Body of pancreas (tissue), 4 donors: ENCODE data around the gene PPP1R9B. TPM values are rescaled to one million over a fixed set of nuclear protein-coding genes. Genes with fewer than 3 reads are reported as not detected.
A peak's percentile ranks its signal among the peaks of the same experiment; 100 is the strongest.

Experiments used
- ATAC-seq: fragments of 150-250 bp; one replicate; pipeline ENCODE4 v1.9.1; 2016
- DNase-seq, 4 donors: peaks; one replicate each; pipeline ENCODE4 v3.0.0-alpha.2; 2019
- H3K27ac ChIP-seq, 4 donors: fragments of 200-600 bp; sonication (generic); 1 replicate in 3 of 4; 2 replicates in 1 of 4; pipeline versions ENCODE4 v1.5.1 to v1.6.1; 2016 to 2019; ENCODE audit warnings: mild to moderate bottlenecking in 1 of 4, mixed read lengths in 1 of 4, moderate library complexity in 1 of 4
- H3K27me3 ChIP-seq, 2 donors: fragments of 200-600 bp; sonication (generic); one replicate each; pipeline ENCODE4 v1.6.0; 2016; ENCODE audit warnings: mild to moderate bottlenecking in 1 of 2
- H3K36me3 ChIP-seq, 2 donors: fragments of 200-600 bp; sonication (generic); replicated peaks in 1 of 2; 2 replicates each; pipeline ENCODE4 v1.5.1; 2016; ENCODE audit warnings: low read depth in 2 of 2; ENCODE audit not compliant: insufficient read depth in 1 of 2
- H3K4me1 ChIP-seq: fragments of 200-600 bp; sonication (generic); one replicate; pipeline ENCODE4 v1.6.0; 2016
- H3K4me3 ChIP-seq, 2 donors: fragments of 200-600 bp; sonication (generic); 1 replicate in 1 of 2; 2 replicates in 1 of 2; pipeline ENCODE4 v1.5.1; 2016 to 2019
- H3K9me3 ChIP-seq, 3 donors: fragments of 200-600 bp; sonication (generic); 1 replicate in 2 of 3; 2 replicates in 1 of 3; pipeline ENCODE4 v1.5.1; 2016
- CTCF ChIP-seq, 7 experiments: fragments of 450-650 bp in 4 of 7; fragments of 200-600 bp in 3 of 7; sonication (generic) in 3 of 7; IDR thresholded peaks; one replicate each; pipeline ENCODE4 v1.5.1; 2016 to 2019; ENCODE audit warnings: antibody characterized with exemption in 7 of 7
- POLR2A ChIP-seq, 3 donors: fragments of 450-650 bp; IDR thresholded peaks; one replicate each; pipeline ENCODE4 v1.6.1; 2016; ENCODE audit warnings: antibody characterized with exemption in 3 of 3, mild to moderate bottlenecking in 2 of 3
- WGBS, 2 donors: methylation state at CpG; one replicate each; pipeline ENCODE4 v1.1.5; 2017; 5-methylcytosine and 5-hydroxymethylcytosine counted together
- intact Hi-C: fragments of 100-400 bp; cut with DNase I; formaldehyde crosslinking; loops from one replicate; pipeline ENCODE4 v1.15.1; 2023
- total RNA-seq, 2 donors: library from RNA; depleted of rRNA; stranded (reverse); fragments of >200 nt; gene quantifications; one replicate each; pipeline ENCODE4 v1.1.0, GENCODE V29; 2016

The PPP1R9B gene
- total RNA-seq, 2 donors from 2014 or later: 20.0 to 31.0 TPM

GRCh38 chr17:50177983-50178834, 27.7 kb upstream of the PPP1R9B start:
- peak; percentile 38 to 40 (median 38) for TF ChIP-seq POLR2A (IDR thresholded peaks at IDR 0.05)
- peak; percentile 25 to 73 (median 65) for TF ChIP-seq CTCF (IDR thresholded peaks at IDR 0.05)
- DNase-seq (peak; percentile 81 to 91 (median 88)), ATAC-seq (peak; percentile 91)
- Histone ChIP-seq H3K4me1 (peaks cover 26% of the 10 kb centered on the region), H3K36me3 (no peaks in the 10 kb centered on the region), H3K9me3 (no peaks in the 10 kb centered on the region), H3K4me3 (no peak overlapping the region), H3K27ac (peak overlapping the region; percentile 21 to 69 (median 66)), H3K27me3 (no peaks in the 10 kb centered on the region)
- 4 to 9% methylated on average over 8 to 22 of the region's 22 CpGs for WGBS, 2 donors
- intact Hi-C loops: no loop called here

GRCh38 chr17:50177476-50177875, 27.0 kb upstream of the PPP1R9B start:
- TF ChIP-seq CTCF (IDR thresholded peaks at IDR 0.05) (no peak), POLR2A (IDR thresholded peaks at IDR 0.05) (no peak)
- H3K4me3 ChIP-seq: no peak overlapping the region
- peaks cover 26% of the 10 kb centered on the region for H3K4me1 ChIP-seq
- whole genome bisulfite sequencing, 2 donors: 93 to 97% methylated on average over 10 of the region's 10 CpGs
- no peak for DNase-seq
- ATAC-seq: no peak
- no peaks in the 10 kb centered on the region for H3K9me3 ChIP-seq
- no peaks in the 10 kb centered on the region for H3K27me3 ChIP-seq
- no peaks in the 10 kb centered on the region for H3K36me3 ChIP-seq
- peak overlapping the region; percentile 21 to 69 (median 66) for H3K27ac ChIP-seq
- intact Hi-C loops: no loop called here

GRCh38 chr17:50176559-50177357, 26.3 kb upstream of the PPP1R9B start:
- H3K4me1 ChIP-seq: peaks cover 26% of the 10 kb centered on the region
- 91 to 93% methylated on average over 15 to 20 of the region's 20 CpGs for WGBS, 2 donors
- intact Hi-C loops: no loop called here

GRCh38 chr17:50175035-50175807, 24.7 kb upstream of the PPP1R9B start:
- Histone ChIP-seq H3K4me3 (no peak overlapping the region), H3K4me1 (peaks cover 26% of the 10 kb centered on the region)

More at GRCh38 chr17:50176559-50177357, 26.3 kb upstream of the PPP1R9B start:
- no peak for TF ChIP-seq CTCF (IDR thresholded peaks at IDR 0.05)
- TF ChIP-seq POLR2A (IDR thresholded peaks at IDR 0.05): no peak
- DNase-seq (no peak), ATAC-seq (no peak)
- Histone ChIP-seq H3K9me3 (no peaks in the 10 kb centered on the region), H3K4me3 (no peak overlapping the region), H3K27me3 (no peaks in the 10 kb centered on the region), H3K27ac (peak overlapping the region in 1 of 4 donors; percentile 69), H3K36me3 (no peaks in the 10 kb centered on the region)

More at GRCh38 chr17:50175035-50175807, 24.7 kb upstream of the PPP1R9B start:
- intact Hi-C loops: no loop called here
- Histone ChIP-seq H3K36me3 (no peaks in the 10 kb centered on the region), H3K27ac (no peak overlapping the region), H3K27me3 (no peaks in the 10 kb centered on the region), H3K9me3 (no peaks in the 10 kb centered on the region)
- WGBS, 2 donors: 83 to 85% methylated on average over 6 to 15 of the region's 16 CpGs
- ATAC-seq: no peak
- TF ChIP-seq POLR2A (IDR thresholded peaks at IDR 0.05): no peak
- no peak for TF ChIP-seq CTCF (IDR thresholded peaks at IDR 0.05)
- no peak for DNase-seq
